GM23338 (cell line): ENCODE measurements around the gene BOD1. TPM values are rescaled to one million over a fixed set of nuclear protein-coding genes. Genes with fewer than 3 reads are reported as not detected.
"Not testable (repeated sequence)": the region's sequence is repeated elsewhere in the genome, so short reads cannot be mapped to it uniquely, and the experiment has no call there.

Experiments used
- ATAC-seq: fragments of 200-7000 bp; cut with Tn5 transposase; 3 replicates; pipeline ENCODE4 v1.9.1; 2020
- DNase-seq: peaks from one replicate; pipeline ENCODE4 v3.0.0-alpha.2; 2015; ENCODE audit warnings: low spot score
- H2AFZ ChIP-seq: fragments of 200-600 bp; sonication (generic); 2 replicates; pipeline ENCODE4 v1.8.0; 2016; ENCODE audit warnings: antibody characterized with exemption, mild to moderate bottlenecking, moderate library complexity
- H3F3A ChIP-seq: fragments of 200-600 bp; sonication (generic); replicated peaks from 2 replicates; pipeline ENCODE4 v1.8.0; 2017; ENCODE audit warnings: antibody characterized with exemption, mixed run types, low read depth
- H3K27ac ChIP-seq: fragments of 200-600 bp; sonication (generic); 2 replicates; pipeline ENCODE4 v1.6.1; 2016; ENCODE audit warnings: low read depth
- H3K27me3 ChIP-seq: fragments of 200-600 bp; sonication (generic); 2 replicates; pipeline ENCODE4 v1.8.0; 2016; ENCODE audit warnings: mild to moderate bottlenecking, mixed run types, moderate library complexity; ENCODE audit not compliant: insufficient read depth
- H3K36me3 ChIP-seq: fragments of 200-600 bp; sonication (generic); 2 replicates; pipeline ENCODE4 v1.8.0; 2016; ENCODE audit warnings: mild to moderate bottlenecking; ENCODE audit not compliant: insufficient read depth
- H3K4me1 ChIP-seq: fragments of 200-600 bp; sonication (generic); 2 replicates; pipeline ENCODE4 v1.8.0; 2016; ENCODE audit warnings: mild to moderate bottlenecking, moderate library complexity; ENCODE audit not compliant: insufficient read depth
- H3K4me2 ChIP-seq: fragments of 200-600 bp; sonication (generic); 2 replicates; pipeline ENCODE4 v1.7.1; 2017; ENCODE audit warnings: mixed run types
- H3K4me3 ChIP-seq: fragments of 200-600 bp; sonication (generic); 2 replicates; pipeline ENCODE4 v1.6.1; 2016; ENCODE audit warnings: mixed run types
- H3K79me2 ChIP-seq: fragments of 200-600 bp; sonication (generic); replicated peaks from 2 replicates; pipeline ENCODE4 v1.8.0; 2017; ENCODE audit warnings: mild to moderate bottlenecking; ENCODE audit not compliant: insufficient read depth
- H3K9me2 ChIP-seq: fragments of 200-600 bp; sonication (generic); 2 replicates; pipeline ENCODE4 v1.8.0; 2017; ENCODE audit not compliant: insufficient read depth
- H4K20me1 ChIP-seq: fragments of 200-600 bp; sonication (generic); replicated peaks from 2 replicates; pipeline ENCODE4 v1.8.0; 2017; ENCODE audit warnings: mild to moderate bottlenecking; ENCODE audit not compliant: insufficient read depth
- H3K27ac Mint-ChIP-seq: 2 replicates; pipeline ENCODE4 v1.8.0; 2020; ENCODE audit warnings: inconsistent platforms, mild to moderate bottlenecking, moderate library complexity, mixed read lengths
- H3K27me3 Mint-ChIP-seq: 3 replicates; pipeline ENCODE4 v1.8.0; 2022; ENCODE audit warnings: low read depth, mild to moderate bottlenecking, moderate library complexity, mixed read lengths, inconsistent platforms; ENCODE audit not compliant: insufficient read depth, poor library complexity
- H3K36me3 Mint-ChIP-seq: 3 replicates; pipeline ENCODE4 v1.8.0; 2021; ENCODE audit warnings: low read depth, mild to moderate bottlenecking, inconsistent platforms, moderate library complexity, mixed read lengths
- H3K4me1 Mint-ChIP-seq: 3 replicates; pipeline ENCODE4 v1.8.0; 2020; ENCODE audit warnings: mild to moderate bottlenecking, inconsistent platforms, mixed read lengths
- H3K4me3 Mint-ChIP-seq: 3 replicates; pipeline ENCODE4 v1.8.0; 2021; ENCODE audit warnings: moderate library complexity, mild to moderate bottlenecking, inconsistent platforms, mixed read lengths
- H3K9me3 Mint-ChIP-seq: 3 replicates; pipeline ENCODE4 v1.8.0; 2020; ENCODE audit warnings: moderate library complexity, mild to moderate bottlenecking, inconsistent platforms, mixed read lengths
- CREB1 ChIP-seq: fragments of 250-450 bp; sonication (Bioruptor Pico); IDR thresholded peaks from 2 replicates; pipeline ENCODE4 v1.5.0; 2020; ENCODE audit warnings: low read depth, mild to moderate bottlenecking, moderate library complexity
- EZH2phosphoT487 ChIP-seq: fragments of 200-600 bp; sonication (generic); IDR thresholded peaks from one replicate; pipeline ENCODE4 v1.8.1; 2018; ENCODE audit warnings: antibody characterized with exemption; ENCODE audit not compliant: unreplicated experiment
- JUNB ChIP-seq: IDR thresholded peaks from one replicate; pipeline ENCODE4 v1.6.1; 2016; ENCODE audit warnings: antibody characterized with exemption; ENCODE audit not compliant: unreplicated experiment
- REST ChIP-seq: IDR thresholded peaks from one replicate; pipeline ENCODE4 v1.6.1; 2018; ENCODE audit warnings: antibody characterized with exemption; ENCODE audit not compliant: unreplicated experiment
- STAT1 ChIP-seq: IDR thresholded peaks from one replicate; pipeline ENCODE4 v1.6.1; 2016; ENCODE audit warnings: antibody characterized with exemption; ENCODE audit not compliant: unreplicated experiment
- ZNF331 ChIP-seq: fragments of 250-450 bp; sonication (Bioruptor Pico); IDR thresholded peaks from 2 replicates; pipeline ENCODE4 v1.5.0; 2020; ENCODE audit warnings: low read depth, mild to moderate bottlenecking, moderate library complexity
- polyA plus RNA-seq: library from polyadenylated mRNA; unstranded; fragments of >200 nt; fragmentation: Nextera tagmentation; extraction: Ambion mirVana; gene quantifications from 2 replicates; pipeline ENCODE4 v1.2.1, GENCODE V29; 2016
- total RNA-seq: library from RNA; depleted of rRNA; stranded (reverse); fragments of >200 nt; shearing (Covaris generic); gene quantifications from 2 replicates; pipeline ENCODE4 v1.2.3, GENCODE V29; 2014
- TF ChIP-seq, protein P1 (sequence below): fragments of 250-450 bp; sonication (Bioruptor Pico); IDR thresholded peaks from 2 replicates; pipeline ENCODE4 v1.5.0; 2020; ENCODE audit warnings: mild to moderate bottlenecking, moderate library complexity
- TF ChIP-seq, protein P2 (sequence below), 2 experiments: fragments of 200-600 bp in 1 of 2; sonication (generic) in 1 of 2; conservative IDR thresholded peaks; 2 replicates each; pipeline versions ENCODE4 v1.5.1 to v1.6.1; 2016 to 2017; ENCODE audit warnings: antibody characterized with exemption in 2 of 2, low read depth in 2 of 2, mild to moderate bottlenecking in 2 of 2, moderate library complexity in 1 of 2

The BOD1 gene
- total and polyA plus RNA-seq, 2 experiments from 2014 or later, result 94.7 to 141 TPM

DNA sequence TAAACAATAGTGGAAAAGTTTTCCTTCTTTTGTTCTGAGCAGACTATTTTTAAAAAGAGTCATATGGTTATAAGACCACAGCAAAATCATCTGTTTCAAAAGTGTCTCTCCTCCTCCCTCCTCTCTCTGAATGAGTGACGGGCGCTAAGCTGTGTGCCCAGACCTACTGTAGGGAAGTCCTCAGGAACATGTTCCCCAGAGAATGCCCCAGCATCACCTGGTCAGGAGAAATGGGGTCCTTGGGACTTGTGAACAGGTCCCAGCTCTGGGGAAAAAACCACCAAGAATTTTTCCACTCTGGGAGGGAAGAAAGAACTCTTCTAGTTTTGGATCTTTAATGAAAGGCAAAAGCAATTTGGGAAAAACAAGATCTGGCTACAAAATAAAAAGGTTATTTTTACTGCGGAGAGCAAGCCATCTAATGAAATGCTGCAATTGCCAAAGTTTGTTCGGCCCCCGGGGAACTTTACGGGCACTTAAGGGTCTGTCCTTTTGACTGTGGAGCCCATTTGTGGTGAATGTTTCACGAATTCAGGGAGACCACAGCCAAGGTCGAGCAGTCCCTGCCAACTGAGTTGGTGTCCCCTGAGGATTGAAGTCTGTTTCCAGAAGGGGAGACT, 25.9 kb downstream of the BOD1 start (continued):
- TF ChIP-seq STAT1 (no peak), REST (no peak), CREB1 (no peak), EZH2phosphoT487 (no peak)

- H3K27ac ChIP-seq, H3K4me1 ChIP-seq, H3K4me1 Mint-ChIP-seq, H3F3A ChIP-seq, H2AFZ ChIP-seq, H4K20me1 ChIP-seq, DNase-seq, H3K4me2 ChIP-seq, H3K27me3 ChIP-seq, H3K4me3 Mint-ChIP-seq, ATAC-seq, H3K9me2 ChIP-seq, H3K4me3 ChIP-seq, H3K27ac Mint-ChIP-seq, H3K36me3 ChIP-seq, H3K27me3 Mint-ChIP-seq, H3K79me2 ChIP-seq: not testable (repeated sequence)
- Mint-ChIP-seq H3K9me3 (peaks cover 59% of the 10 kb centered on the region), H3K36me3 (peaks cover 41% of the 10 kb centered on the region)
These were observed 30.3 kb downstream of the BOD1 start for GRCh38 chr5:173586133-173586532.

GRCh38 chr5:173583346-173583745, 33.1 kb downstream of the BOD1 start:
- Mint-ChIP-seq H3K4me3 (no peak overlapping the region), H3K9me3 (peaks cover 53% of the 10 kb centered on the region), H3K27ac (no peak overlapping the region), H3K27me3 (peaks cover 2% of the 10 kb centered on the region), H3K36me3 (peaks cover 36% of the 10 kb centered on the region), H3K4me1 (no peaks in the 10 kb centered on the region)
- Histone ChIP-seq H3K9me2 (no peaks in the 10 kb centered on the region), H4K20me1 (no peaks in the 10 kb centered on the region), H3K27me3 (no peaks in the 10 kb centered on the region), H3K27ac (no peak overlapping the region), H3K4me3 (no peak overlapping the region), H2AFZ (no peak overlapping the region), H3K79me2 (no peaks in the 10 kb centered on the region), H3K4me1 (no peaks in the 10 kb centered on the region), H3K36me3 (no peaks in the 10 kb centered on the region; the same call in none of the 2 replicates), H3F3A (no peaks in the 10 kb centered on the region), H3K4me2 (no peak overlapping the region)
- no peak for DNase-seq
- no peak for ATAC-seq
- TF ChIP-seq, protein P1, sequence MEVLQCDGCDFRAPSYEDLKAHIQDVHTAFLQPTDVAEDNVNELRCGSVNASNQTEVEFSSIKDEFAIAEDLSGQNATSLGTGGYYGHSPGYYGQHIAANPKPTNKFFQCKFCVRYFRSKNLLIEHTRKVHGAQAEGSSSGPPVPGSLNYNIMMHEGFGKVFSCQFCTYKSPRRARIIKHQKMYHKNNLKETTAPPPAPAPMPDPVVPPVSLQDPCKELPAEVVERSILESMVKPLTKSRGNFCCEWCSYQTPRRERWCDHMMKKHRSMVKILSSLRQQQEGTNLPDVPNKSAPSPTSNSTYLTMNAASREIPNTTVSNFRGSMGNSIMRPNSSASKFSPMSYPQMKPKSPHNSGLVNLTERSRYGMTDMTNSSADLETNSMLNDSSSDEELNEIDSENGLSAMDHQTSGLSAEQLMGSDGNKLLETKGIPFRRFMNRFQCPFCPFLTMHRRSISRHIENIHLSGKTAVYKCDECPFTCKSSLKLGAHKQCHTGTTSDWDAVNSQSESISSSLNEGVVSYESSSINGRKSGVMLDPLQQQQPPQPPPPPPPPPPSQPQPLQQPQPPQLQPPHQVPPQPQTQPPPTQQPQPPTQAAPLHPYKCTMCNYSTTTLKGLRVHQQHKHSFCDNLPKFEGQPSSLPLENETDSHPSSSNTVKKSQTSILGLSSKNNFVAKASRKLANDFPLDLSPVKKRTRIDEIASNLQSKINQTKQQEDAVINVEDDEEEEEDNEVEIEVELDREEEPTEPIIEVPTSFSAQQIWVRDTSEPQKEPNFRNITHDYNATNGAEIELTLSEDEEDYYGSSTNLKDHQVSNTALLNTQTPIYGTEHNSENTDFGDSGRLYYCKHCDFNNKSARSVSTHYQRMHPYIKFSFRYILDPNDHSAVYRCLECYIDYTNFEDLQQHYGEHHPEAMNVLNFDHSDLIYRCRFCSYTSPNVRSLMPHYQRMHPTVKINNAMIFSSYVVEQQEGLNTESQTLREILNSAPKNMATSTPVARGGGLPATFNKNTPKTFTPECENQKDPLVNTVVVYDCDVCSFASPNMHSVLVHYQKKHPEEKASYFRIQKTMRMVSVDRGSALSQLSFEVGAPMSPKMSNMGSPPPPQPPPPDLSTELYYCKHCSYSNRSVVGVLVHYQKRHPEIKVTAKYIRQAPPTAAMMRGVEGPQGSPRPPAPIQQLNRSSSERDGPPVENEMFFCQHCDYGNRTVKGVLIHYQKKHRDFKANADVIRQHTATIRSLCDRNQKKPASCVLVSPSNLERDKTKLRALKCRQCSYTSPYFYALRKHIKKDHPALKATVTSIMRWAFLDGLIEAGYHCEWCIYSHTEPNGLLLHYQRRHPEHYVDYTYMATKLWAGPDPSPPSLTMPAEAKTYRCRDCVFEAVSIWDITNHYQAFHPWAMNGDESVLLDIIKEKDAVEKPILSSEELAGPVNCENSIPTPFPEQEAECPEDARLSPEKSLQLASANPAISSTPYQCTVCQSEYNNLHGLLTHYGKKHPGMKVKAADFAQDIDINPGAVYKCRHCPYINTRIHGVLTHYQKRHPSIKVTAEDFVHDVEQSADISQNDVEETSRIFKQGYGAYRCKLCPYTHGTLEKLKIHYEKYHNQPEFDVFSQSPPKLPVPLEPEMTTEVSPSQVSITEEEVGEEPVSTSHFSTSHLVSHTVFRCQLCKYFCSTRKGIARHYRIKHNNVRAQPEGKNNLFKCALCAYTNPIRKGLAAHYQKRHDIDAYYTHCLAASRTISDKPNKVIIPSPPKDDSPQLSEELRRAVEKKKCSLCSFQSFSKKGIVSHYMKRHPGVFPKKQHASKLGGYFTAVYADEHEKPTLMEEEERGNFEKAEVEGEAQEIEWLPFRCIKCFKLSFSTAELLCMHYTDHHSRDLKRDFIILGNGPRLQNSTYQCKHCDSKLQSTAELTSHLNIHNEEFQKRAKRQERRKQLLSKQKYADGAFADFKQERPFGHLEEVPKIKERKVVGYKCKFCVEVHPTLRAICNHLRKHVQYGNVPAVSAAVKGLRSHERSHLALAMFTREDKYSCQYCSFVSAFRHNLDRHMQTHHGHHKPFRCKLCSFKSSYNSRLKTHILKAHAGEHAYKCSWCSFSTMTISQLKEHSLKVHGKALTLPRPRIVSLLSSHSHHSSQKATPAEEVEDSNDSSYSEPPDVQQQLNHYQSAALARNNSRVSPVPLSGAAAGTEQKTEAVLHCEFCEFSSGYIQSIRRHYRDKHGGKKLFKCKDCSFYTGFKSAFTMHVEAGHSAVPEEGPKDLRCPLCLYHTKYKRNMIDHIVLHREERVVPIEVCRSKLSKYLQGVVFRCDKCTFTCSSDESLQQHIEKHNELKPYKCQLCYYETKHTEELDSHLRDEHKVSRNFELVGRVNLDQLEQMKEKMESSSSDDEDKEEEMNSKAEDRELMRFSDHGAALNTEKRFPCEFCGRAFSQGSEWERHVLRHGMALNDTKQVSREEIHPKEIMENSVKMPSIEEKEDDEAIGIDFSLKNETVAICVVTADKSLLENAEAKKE (CRISPR knock-in tag), result no peak
- TF ChIP-seq CREB1 (no peak), ZNF331 (CRISPR knock-in tag) (no peak), JUNB (no peak)
- TF ChIP-seq, protein P2, sequence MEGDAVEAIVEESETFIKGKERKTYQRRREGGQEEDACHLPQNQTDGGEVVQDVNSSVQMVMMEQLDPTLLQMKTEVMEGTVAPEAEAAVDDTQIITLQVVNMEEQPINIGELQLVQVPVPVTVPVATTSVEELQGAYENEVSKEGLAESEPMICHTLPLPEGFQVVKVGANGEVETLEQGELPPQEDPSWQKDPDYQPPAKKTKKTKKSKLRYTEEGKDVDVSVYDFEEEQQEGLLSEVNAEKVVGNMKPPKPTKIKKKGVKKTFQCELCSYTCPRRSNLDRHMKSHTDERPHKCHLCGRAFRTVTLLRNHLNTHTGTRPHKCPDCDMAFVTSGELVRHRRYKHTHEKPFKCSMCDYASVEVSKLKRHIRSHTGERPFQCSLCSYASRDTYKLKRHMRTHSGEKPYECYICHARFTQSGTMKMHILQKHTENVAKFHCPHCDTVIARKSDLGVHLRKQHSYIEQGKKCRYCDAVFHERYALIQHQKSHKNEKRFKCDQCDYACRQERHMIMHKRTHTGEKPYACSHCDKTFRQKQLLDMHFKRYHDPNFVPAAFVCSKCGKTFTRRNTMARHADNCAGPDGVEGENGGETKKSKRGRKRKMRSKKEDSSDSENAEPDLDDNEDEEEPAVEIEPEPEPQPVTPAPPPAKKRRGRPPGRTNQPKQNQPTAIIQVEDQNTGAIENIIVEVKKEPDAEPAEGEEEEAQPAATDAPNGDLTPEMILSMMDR (conservative IDR thresholded peaks at IDR 0.05; ENCODE audit: low read depth in 2 of 2), result no peak
